Calu3 (cell line): ENCODE measurements around the gene LAIR1. TPM values are rescaled to one million over a fixed set of nuclear protein-coding genes. Genes with fewer than 3 reads are reported as not detected.

ENCODE experiments used
- Bru-seq: library from RNA; stranded (reverse); fragments of 400-500 nt; gene quantifications from one replicate; lab custom pipeline; 2021; lab: Mats Ljungman, UMichigan
- BruChase-seq, 2 experiments: library from RNA; stranded (reverse); fragments of 400-500 nt; gene quantifications; one replicate each; lab custom pipeline; 2021; lab: Mats Ljungman, UMichigan
- BruUV-seq: library from RNA; stranded (reverse); fragments of 400-500 nt; replicated peaks from 2 replicates; lab custom pipeline; 2021; lab: Mats Ljungman, UMichigan
- CTCF ChIA-PET: fragments of 300-600 bp; sonication (Branson Sonifier 250); formaldehyde crosslinking; loops from one replicate; lab custom pipeline; 2022; ENCODE audit warnings: antibody characterized with exemption; lab: Charles Lee
- DNase-seq: peaks from one replicate; pipeline ENCODE4 v3.0.0; 2022
- H3K27ac Mint-ChIP-seq: one replicate; pipeline ENCODE4 v1.8.0; 2022; ENCODE audit warnings: mixed read lengths; ENCODE audit not compliant: unreplicated experiment
- H3K27me3 Mint-ChIP-seq: one replicate; pipeline ENCODE4 v1.8.0; 2022; ENCODE audit warnings: mixed read lengths; ENCODE audit not compliant: unreplicated experiment
- H3K36me3 Mint-ChIP-seq: one replicate; pipeline ENCODE4 v1.8.0; 2022; ENCODE audit warnings: mild to moderate bottlenecking, moderate library complexity, mixed read lengths; ENCODE audit not compliant: insufficient read depth, unreplicated experiment
- H3K4me1 Mint-ChIP-seq: one replicate; pipeline ENCODE4 v1.8.0; 2022; ENCODE audit warnings: mild to moderate bottlenecking, low read depth, mixed read lengths; ENCODE audit not compliant: unreplicated experiment
- H3K4me3 Mint-ChIP-seq: one replicate; pipeline ENCODE4 v1.8.0; 2022; ENCODE audit warnings: mild to moderate bottlenecking, low read depth, moderate library complexity, mixed read lengths; ENCODE audit not compliant: unreplicated experiment
- H3K9me3 Mint-ChIP-seq: one replicate; pipeline ENCODE4 v1.8.0; 2022; ENCODE audit warnings: low read depth, mixed read lengths; ENCODE audit not compliant: unreplicated experiment
- intact Hi-C: fragments of 100-400 bp; cut with micrococcal nuclease; formaldehyde crosslinking; loops from one replicate; pipeline ENCODE4 v1.10.0; 2022; ENCODE audit not compliant: unreplicated experiment
- long read RNA-seq: library from polyadenylated mRNA; stranded (forward); transcript quantifications from one replicate; pipeline ENCODE4 v2.0.0, GENCODE V29; 2022
- total RNA-seq: library from RNA; stranded (reverse); gene quantifications from 2 replicates; pipeline ENCODE4 v1.2.3, GENCODE V29; 2022
- TF ChIP-seq, protein P1 (sequence below): fragments of 200-600 bp; IDR thresholded peaks from one replicate; pipeline ENCODE4 v1.8.0; 2022; ENCODE audit warnings: antibody characterized with exemption; ENCODE audit not compliant: unreplicated experiment

LAIR1 gene, protein sequence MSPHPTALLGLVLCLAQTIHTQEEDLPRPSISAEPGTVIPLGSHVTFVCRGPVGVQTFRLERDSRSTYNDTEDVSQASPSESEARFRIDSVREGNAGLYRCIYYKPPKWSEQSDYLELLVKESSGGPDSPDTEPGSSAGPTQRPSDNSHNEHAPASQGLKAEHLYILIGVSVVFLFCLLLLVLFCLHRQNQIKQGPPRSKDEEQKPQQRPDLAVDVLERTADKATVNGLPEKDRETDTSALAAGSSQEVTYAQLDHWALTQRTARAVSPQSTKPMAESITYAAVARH
- total RNA-seq (0.61 and 0.83 TPM in 2 replicates), Bru-seq, nascent RNA (percentile 12 among the genes with signal in this experiment), BruChase-seq, experiment 1, labeled RNA remaining after a 6-hour chase (percentile 21 among the genes with signal in this experiment), BruChase-seq, experiment 2, labeled RNA remaining after a 2-hour chase (percentile 17 among the genes with signal in this experiment)
- long read RNA-seq, partial matches to known transcripts = 1 of 1 reads
- long read RNA-seq, other reads (novel, unspliced or antisense) = 0 of 1 reads

DNA sequence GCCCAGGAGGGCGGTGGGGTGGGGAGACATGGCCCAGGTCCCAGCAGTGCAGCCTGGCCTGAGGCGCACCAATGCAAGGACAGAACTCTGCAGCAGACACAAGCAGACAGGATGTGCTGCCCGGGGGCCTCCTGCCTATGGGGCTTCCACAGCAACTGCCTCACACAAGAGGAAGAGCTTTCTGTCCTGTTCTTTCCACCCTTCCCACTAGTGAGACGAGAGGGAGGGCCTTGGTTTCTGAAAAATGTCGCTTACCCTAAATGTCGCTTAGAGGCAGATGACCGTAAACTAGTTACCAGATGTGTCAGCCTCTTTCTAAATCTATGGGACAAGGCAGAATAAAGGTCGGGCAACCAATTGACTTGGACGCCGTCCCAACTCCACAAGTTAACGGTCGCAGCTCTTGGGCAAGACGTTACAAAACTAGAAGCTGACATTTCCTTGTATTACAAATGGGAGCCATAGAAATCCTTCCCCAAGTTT lies at the start of gene LAIR1:
Gene LAIR1, minus strand, starts transcription at position 157 of the 483 bp plus-strand sequence. Its CDS starts 127 bp downstream, at position 30.
- intact Hi-C loops = no loop called here
- H3K4me3 Mint-ChIP-seq = no peak within 1 kb of the TSS
- CTCF ChIA-PET = no interaction called here
- no TSS peak for BruUV-seq
- H3K36me3 Mint-ChIP-seq = no peaks in the 10 kb centered on the region
- H3K27me3 Mint-ChIP-seq = peaks cover 68% of the 10 kb centered on the region
- peaks cover 2% of the 10 kb centered on the region for H3K9me3 Mint-ChIP-seq
- H3K27ac Mint-ChIP-seq = no peak within 1 kb of the TSS
- TF ChIP-seq, protein P1, sequence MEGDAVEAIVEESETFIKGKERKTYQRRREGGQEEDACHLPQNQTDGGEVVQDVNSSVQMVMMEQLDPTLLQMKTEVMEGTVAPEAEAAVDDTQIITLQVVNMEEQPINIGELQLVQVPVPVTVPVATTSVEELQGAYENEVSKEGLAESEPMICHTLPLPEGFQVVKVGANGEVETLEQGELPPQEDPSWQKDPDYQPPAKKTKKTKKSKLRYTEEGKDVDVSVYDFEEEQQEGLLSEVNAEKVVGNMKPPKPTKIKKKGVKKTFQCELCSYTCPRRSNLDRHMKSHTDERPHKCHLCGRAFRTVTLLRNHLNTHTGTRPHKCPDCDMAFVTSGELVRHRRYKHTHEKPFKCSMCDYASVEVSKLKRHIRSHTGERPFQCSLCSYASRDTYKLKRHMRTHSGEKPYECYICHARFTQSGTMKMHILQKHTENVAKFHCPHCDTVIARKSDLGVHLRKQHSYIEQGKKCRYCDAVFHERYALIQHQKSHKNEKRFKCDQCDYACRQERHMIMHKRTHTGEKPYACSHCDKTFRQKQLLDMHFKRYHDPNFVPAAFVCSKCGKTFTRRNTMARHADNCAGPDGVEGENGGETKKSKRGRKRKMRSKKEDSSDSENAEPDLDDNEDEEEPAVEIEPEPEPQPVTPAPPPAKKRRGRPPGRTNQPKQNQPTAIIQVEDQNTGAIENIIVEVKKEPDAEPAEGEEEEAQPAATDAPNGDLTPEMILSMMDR = no peak
- peaks cover 44% of the 10 kb centered on the region for H3K4me1 Mint-ChIP-seq
- DNase-seq = no peak

DNA sequence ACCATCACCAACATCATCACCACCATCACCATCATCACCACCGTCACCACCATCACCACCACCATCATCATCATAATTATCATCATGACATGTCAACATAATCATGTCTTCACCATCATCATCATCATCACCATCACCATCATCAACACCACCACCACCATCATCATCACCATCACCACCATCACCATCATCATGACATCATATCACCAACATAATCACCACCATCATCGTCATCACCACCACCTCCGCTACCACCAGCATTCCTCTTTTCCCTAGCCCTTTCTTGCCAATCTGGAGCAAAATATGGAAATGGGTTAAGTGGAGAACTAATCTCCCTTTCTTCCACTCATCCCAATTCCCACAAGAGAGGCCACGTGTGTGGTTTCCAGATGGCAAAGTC lies 49.4 kb upstream of the LAIR1 start:
- no peaks in the 10 kb centered on the region for H3K36me3 Mint-ChIP-seq
- no TSS peak for BruUV-seq
- no peak overlapping the region for H3K27ac Mint-ChIP-seq
- TF ChIP-seq, protein P1 = no peak
- intact Hi-C loops = no loop called here
- peaks cover 78% of the 10 kb centered on the region for H3K27me3 Mint-ChIP-seq
- H3K4me3 Mint-ChIP-seq = no peak overlapping the region
- no peak for DNase-seq
- H3K9me3 Mint-ChIP-seq = peaks cover 12% of the 10 kb centered on the region
- CTCF ChIA-PET = no interaction called here
- H3K4me1 Mint-ChIP-seq = peaks cover 13% of the 10 kb centered on the region

DNA sequence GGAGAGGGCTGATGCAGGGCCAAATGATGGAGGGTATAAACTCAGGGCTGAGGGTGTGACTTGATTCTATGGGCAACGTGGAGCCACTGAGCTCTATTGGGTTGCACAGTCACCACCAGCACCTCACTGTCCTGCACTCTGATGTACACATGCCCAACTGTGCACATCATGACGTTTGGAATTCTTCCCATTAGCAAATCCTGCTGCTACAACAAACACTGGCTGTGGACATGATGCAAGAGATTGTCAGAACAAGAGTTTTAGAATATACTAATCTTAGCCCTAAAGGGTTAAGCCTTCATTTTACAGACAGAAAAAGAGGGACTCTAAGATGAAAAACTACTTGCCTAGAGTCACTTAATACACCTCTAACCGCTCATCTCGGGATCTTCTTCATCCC lies 48.1 kb upstream of the LAIR1 start:
- Mint-ChIP-seq H3K27me3 (peaks cover 74% of the 10 kb centered on the region), H3K9me3 (peaks cover 15% of the 10 kb centered on the region), H3K4me3 (no peak overlapping the region), H3K27ac (no peak overlapping the region), H3K36me3 (no peaks in the 10 kb centered on the region), H3K4me1 (peaks cover 5% of the 10 kb centered on the region)
- intact Hi-C loops = no loop called here
- BruUV-seq = no TSS peak
- TF ChIP-seq, protein P1 = no peak
- no peak for DNase-seq
- CTCF ChIA-PET = no interaction called here

DNA sequence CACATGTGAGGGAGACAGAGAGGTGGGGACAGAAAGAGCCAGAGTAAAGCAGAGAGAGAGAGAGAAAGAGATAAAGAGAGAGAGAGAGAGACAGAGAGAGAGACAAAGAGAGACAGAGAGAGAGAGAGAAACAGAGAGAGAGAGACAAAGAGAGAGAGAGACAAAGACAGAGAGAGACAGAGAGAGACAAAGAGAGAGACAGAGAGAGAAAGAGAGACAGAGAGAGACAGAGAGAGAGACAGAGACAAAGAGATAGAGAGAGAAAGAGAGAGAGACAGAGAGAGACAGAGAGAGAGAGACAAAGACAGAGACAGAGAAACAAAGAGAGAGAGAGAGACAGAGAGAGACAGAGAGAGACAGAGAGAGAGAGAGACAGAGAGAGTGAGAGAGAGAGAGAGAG lies 46.3 kb upstream of the LAIR1 start:
- no TSS peak for BruUV-seq
- TF ChIP-seq, protein P1 = no peak
- CTCF ChIA-PET = interaction anchor here (0.7 to 1.2 kb wide), 2 partner anchors 9 to 1222 kb away, joined by 3 to 4 read pairs; no protein-coding TSS in a partner anchor
- Mint-ChIP-seq H3K4me1 (no peaks in the 10 kb centered on the region), H3K9me3 (peaks cover 12% of the 10 kb centered on the region), H3K4me3 (no peak overlapping the region), H3K27me3 (peaks cover 62% of the 10 kb centered on the region), H3K27ac (no peak overlapping the region), H3K36me3 (no peaks in the 10 kb centered on the region)
- intact Hi-C loops = no loop called here
- no peak for DNase-seq
